ENCODE measurements around the gene MACF1. TPM values are rescaled to one million over a fixed set of nuclear protein-coding genes. Genes with fewer than 3 reads are reported as not detected.
A peak's percentile ranks its signal among the peaks of the same experiment; 100 is the strongest.

The MACF1 gene
- total RNA-seq, 1 donor from 2014 or later: 185 TPM

- peaks cover 21% of the 10 kb centered on the region for H3K36me3 Mint-ChIP-seq (ENCODE audit: low read depth)
- H3K4me1 Mint-ChIP-seq: peaks cover 13% of the 10 kb centered on the region
- no peak overlapping the region for H3K4me3 Mint-ChIP-seq
- H3K27ac Mint-ChIP-seq (ENCODE audit: unreplicated experiment): peak overlapping the region; percentile 51
- H3K27me3 Mint-ChIP-seq (ENCODE audit: low read depth): no peaks in the 10 kb centered on the region
- TF ChIP-seq CTCF (conservative IDR thresholded peaks at IDR 0.05): peak; percentile 26
- no peak for DNase-seq (ENCODE audit: low read depth, low spot score)
- no peaks in the 10 kb centered on the region for H3K9me3 Mint-ChIP-seq
Observed at GRCh38 chr1:39387452-39387851, 183.0 kb downstream of the MACF1 start.

- TF ChIP-seq CTCF (conservative IDR thresholded peaks at IDR 0.05): no peak
- Mint-ChIP-seq H3K4me1 (peaks cover 40% of the 10 kb centered on the region), H3K36me3 (ENCODE audit: low read depth) (peaks cover 5% of the 10 kb centered on the region), H3K9me3 (no peaks in the 10 kb centered on the region), H3K27ac (ENCODE audit: unreplicated experiment) (peak overlapping the region; percentile 79), H3K27me3 (ENCODE audit: low read depth) (no peaks in the 10 kb centered on the region), H3K4me3 (no peak overlapping the region)
- DNase-seq (ENCODE audit: low read depth, low spot score): no peak
Observed at GRCh38 chr1:39391691-39392679, 187.5 kb downstream of the MACF1 start.

- H3K4me1 Mint-ChIP-seq: peaks cover 45% of the 10 kb centered on the region
- H3K9me3 Mint-ChIP-seq: no peaks in the 10 kb centered on the region
- no peaks in the 10 kb centered on the region for H3K27me3 Mint-ChIP-seq (ENCODE audit: low read depth)
- H3K27ac Mint-ChIP-seq (ENCODE audit: unreplicated experiment): peak overlapping the region; percentile 45
- no peak for TF ChIP-seq CTCF (conservative IDR thresholded peaks at IDR 0.05)
- no peaks in the 10 kb centered on the region for H3K36me3 Mint-ChIP-seq (ENCODE audit: low read depth)
- H3K4me3 Mint-ChIP-seq: no peak overlapping the region
- DNase-seq (ENCODE audit: low read depth, low spot score): no peak
Observed at GRCh38 chr1:39392851-39393573, 188.5 kb downstream of the MACF1 start.

GRCh38 chr1:39393645-39394044 is 189.2 kb downstream of the MACF1 start:
- H3K4me1 Mint-ChIP-seq: peaks cover 52% of the 10 kb centered on the region
- H3K4me3 Mint-ChIP-seq: no peak overlapping the region
- H3K27me3 Mint-ChIP-seq (ENCODE audit: low read depth): no peaks in the 10 kb centered on the region
- no peaks in the 10 kb centered on the region for H3K9me3 Mint-ChIP-seq
- no peak for TF ChIP-seq CTCF (conservative IDR thresholded peaks at IDR 0.05)
- no peak overlapping the region for H3K27ac Mint-ChIP-seq (ENCODE audit: unreplicated experiment)
- no peaks in the 10 kb centered on the region for H3K36me3 Mint-ChIP-seq (ENCODE audit: low read depth)
- DNase-seq (ENCODE audit: low read depth, low spot score): no peak

GRCh38 chr1:39394059-39394458 is 189.6 kb downstream of the MACF1 start:
- Mint-ChIP-seq H3K9me3 (no peaks in the 10 kb centered on the region), H3K4me3 (no peak overlapping the region)

More at GRCh38 chr1:39394059-39394458, 189.6 kb downstream of the MACF1 start:
- no peak overlapping the region for H3K27ac Mint-ChIP-seq (ENCODE audit: unreplicated experiment)
- no peak for DNase-seq (ENCODE audit: low read depth, low spot score)
- H3K27me3 Mint-ChIP-seq (ENCODE audit: low read depth): no peaks in the 10 kb centered on the region
- no peaks in the 10 kb centered on the region for H3K36me3 Mint-ChIP-seq (ENCODE audit: low read depth)
- H3K4me1 Mint-ChIP-seq: peaks cover 56% of the 10 kb centered on the region
- TF ChIP-seq CTCF (conservative IDR thresholded peaks at IDR 0.05): no peak
